OCI-LY7 (cell line): ENCODE data around the gene TRIM26.

Source experiments
- CTCF ChIP-seq: fragments of 200-600 bp; sonication (generic); conservative IDR thresholded peaks from 2 replicates; pipeline ENCODE4 v1.5.1; 2014; ENCODE audit warnings: mild to moderate bottlenecking, antibody characterized with exemption, low read length, moderate library complexity, mixed read lengths
- EZH2phosphoT487 ChIP-seq: fragments of 200-600 bp; sonication (generic); IDR thresholded peaks from 2 replicates; pipeline ENCODE4 v1.6.1; 2018; ENCODE audit warnings: low read depth, borderline replicate concordance, mild to moderate bottlenecking, mixed run types, antibody characterized with exemption, low read length, moderate library complexity, mixed read lengths

DNA sequence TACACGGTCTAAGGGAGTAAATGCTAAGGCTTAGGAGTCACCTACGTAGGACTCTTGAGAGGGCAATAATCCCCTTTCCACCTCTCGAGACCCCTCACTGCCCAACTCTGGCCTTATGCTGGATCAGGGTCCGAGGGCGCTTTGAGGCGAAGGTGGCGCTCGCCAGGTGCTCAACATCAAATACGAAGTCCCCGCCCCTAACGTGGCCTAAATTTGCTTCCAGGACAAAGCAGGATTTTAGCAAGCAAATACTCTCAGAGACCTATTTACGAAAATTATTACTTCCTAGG lies 406 bp upstream of the TRIM26 start:
- TF ChIP-seq CTCF: 0 out of 2 replicates have a peak, but pooled peaks have one; percentile 38
- no peak for TF ChIP-seq EZH2phosphoT487
